Left hindlimb (tissue), 1 donor: ENCODE measurements around the gene TAX1BP1.
"Not testable (repeated sequence)": the region's sequence is repeated elsewhere in the genome, so short reads cannot be mapped to it uniquely, and the experiment has no call there.

Source experiments
- DNase-seq: peaks from one replicate; pipeline ENCODE4 v3.0.0-alpha.2; 2018

TAX1BP1 gene

DNA sequence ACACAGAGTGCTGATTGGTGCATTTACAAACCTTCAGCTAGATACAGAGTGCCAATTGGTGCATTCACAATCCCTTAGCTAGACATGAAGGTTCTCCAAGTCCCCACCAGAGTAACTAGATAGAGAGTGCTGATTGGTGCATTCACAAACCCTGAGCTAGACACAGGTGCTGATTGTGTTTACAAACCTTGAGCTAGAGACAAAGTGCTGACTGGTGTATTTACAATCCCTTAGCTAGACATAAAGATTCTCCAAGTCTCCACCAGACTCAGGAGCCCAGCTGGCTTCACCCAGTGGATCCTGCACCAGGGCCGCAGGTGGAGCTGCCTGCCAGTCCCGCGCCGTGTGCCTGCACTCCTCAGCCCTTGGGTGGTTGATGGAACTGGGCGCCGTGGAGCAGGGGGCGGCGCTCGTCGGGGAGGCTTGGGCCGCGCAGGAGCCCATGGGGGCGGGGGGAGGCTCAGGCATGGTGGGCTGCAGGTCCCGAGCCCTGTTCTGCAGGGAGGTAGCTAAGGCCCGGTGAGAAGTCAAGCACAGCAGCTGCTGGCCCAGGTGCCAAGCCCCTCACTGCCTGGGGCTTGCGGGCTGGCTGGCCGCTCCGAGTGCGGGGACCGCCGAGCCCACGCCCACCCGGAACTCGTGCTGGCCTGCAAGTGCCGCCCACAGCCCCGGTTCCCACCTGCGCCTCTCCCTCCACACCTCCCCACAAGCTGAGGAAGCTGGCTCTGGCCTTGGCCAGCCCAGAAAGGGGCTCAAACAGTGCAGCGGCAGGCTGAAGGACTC is 116.9 kb downstream of the TAX1BP1 start:
- not testable (repeated sequence) for DNase-seq

DNA sequence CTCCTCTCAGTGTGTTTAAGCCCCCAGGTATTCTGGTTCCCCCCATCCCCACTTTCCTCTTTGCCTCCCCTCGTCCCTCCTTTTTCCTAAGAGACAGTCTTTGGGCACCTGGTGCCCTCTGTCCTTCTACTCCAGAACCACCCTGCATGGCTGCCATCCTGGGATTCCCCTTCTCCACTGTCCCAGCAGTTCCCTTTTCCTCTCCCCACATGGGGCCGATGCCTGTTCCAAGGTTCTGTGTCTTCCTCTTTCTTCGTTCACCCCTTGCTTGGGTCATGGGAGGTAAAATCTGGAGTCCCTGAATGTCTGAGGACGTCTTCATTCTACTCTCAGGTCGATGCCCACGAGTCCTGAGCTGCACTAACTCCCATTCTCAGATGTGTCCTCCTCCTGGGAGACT is 120.8 kb downstream of the TAX1BP1 start:
- DNase-seq = no peak

DNA sequence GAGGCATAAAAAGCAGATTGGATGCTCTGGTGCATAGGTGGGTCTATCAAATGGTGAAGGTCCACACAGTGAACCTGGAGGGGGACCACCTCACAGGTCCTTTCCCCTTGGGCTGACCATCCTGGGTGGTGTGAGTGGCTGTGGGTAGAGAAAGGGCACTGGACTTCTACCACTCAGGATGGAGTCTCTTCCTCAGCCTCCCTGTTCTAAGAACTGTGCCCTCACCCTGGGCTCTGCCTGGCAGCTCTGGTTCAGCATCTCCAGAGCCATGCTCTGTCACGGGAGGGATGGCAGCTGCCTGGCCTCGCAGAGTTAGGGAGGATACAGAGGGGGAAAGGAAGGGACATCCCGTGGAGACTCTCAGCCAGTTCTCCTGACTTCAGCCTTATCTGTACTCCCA is 121.8 kb downstream of the TAX1BP1 start:
- no peak for DNase-seq

DNA sequence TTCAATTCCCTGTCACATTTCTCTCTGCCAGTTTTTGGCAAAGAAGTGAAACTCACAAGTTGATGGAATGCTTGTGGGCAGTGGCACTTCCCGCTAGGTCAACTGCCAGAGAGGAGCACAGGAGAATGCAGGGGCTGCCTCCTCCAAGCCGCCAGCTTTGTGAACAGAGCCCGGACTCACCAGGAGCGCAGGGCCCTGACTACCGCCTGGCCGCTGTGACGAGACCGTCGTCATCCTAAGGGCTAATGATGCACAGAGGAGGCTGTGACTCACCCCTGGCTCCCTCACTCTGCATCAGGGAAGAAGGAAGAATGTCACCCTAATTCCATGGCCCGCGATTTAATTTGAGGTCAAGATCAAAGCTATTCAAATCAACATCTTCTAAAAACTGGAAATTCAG is 123.9 kb downstream of the TAX1BP1 start:
- DNase-seq = peak; percentile 55

DNA sequence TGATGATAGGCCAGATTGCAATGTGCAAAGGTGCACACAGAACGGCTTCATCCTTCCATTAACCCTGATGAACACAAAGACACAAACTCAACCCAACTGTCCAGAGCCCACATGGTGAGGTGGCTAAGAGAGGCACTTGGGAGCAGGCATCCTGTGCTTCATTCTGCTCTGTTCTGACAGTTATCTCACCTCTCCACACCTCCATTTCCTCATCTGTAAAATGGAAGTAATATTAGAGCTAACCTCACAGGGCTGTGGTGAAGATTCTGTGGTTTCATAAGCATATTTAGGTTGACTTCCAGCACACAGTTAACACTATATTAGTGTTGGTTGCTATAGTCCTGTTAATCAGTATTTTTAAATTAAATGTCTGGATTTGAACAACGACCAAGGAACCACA is 126.3 kb downstream of the TAX1BP1 start:
- DNase-seq = no peak

DNA sequence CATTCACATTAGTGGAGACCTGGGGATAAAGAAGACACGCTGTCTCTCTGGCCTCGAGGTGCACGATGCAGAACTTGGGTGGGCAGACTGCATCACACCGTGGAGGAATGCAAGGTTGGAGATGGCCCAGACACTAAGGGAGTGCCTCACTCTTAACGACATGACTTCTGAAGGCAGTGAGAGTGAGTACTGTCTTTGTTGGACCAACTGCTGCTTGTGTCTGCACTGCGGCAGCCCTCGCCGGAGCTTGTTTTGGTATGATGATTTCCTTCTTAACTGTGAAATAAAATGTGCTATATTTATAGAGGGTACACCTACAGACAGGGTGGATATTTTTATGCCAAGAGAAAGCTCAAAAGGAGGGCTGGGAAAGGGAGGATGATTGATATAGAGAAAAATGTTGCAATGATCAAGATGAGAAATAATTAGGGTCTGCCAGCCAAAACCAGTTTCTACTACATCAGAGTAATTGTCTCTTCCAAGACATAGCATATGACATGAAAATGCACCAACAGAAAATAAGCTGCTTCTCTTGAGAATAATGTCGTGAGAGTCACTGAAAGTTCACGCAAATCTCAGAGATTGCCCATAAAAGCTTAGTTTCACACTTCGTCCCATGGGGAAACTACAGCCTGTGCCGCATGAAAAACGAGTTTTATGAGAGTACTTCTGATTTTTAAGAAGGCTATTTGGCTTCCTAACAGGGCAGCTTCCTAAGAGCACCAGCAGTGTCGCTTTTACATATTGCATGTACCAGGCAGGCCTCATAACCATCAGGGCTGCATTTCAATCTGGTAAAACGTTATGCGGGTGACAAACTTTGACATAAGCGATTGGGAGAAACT is 127.1 kb downstream of the TAX1BP1 start:
- DNase-seq = no peak

DNA sequence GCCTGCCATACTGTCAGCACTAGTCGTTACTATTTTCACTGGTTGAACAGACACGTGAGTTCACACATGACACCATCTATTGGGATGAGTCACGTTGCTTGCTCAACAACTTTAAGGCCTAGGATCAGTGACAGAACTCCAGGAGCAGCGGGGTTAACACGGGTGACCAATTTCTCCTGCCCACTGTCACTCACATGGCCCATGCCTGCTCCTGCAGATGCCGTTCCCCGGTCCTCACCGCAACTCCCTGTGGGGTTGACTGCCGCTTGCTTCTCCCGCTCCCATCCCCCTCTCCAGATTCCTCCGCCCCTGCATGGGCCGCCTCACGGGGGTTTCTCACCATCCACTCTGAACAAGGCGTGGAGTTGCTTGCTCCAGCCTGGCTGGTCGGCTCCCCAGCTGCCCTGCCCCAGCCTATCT is 128.2 kb downstream of the TAX1BP1 start:
- no peak for DNase-seq

DNA sequence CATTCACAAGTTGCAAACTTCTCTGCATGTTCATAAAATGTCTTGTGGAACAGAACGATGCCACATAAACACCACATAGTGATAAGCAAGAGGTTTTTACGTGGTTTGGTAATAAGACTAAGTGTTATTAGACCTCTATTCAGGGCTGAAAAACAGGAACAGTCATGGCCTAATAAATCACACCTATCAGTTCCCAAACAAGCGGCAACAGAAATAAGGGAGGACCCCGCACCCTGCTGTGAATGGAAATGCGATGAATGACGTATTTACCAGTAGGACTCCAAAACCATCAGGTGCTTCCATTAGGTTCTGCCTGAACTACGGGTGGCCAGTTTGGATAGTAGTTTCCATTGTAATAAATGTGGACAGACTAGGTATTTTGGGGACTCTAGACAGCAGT is 129.1 kb downstream of the TAX1BP1 start:
- no peak for DNase-seq

DNA sequence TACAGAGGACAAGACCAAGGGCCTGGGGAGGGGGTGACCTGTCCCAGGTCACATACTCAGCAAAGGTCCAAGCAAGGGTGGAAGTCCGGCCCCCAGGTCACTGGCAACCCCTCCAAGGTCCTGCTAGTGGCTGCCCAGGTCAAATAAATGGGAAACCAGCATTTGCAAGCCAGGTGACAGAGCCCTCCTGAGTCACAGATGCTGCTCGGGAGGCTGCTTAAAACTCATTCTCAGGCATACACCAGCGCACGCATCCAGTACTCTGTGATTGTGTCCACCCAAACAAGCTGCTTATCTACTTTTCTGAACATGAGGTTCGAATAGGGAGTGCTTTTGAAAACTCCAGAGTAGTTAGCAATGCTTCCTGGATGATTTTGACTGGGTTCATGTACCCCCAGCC is 130.6 kb downstream of the TAX1BP1 start:
- DNase-seq = no peak

DNA sequence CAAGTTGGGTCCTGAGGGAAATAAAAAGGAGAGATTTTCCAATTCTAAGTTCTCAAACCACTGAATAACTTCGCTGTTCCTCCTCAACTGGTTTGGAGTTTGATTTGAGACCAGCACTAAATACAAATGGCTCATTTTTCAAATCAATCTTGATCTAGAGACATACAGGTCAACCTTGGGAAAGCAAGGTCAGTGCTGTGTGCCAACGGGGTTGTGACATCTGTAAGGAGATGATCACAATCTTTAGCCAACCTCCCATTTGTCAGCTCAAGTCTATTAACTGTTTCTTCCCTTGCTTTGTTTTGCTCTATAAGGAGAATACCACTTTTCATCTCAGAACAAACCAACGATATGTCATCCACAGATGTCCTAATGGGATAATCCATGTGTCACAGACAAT is 131.1 kb downstream of the TAX1BP1 start:
- DNase-seq = no peak

DNA sequence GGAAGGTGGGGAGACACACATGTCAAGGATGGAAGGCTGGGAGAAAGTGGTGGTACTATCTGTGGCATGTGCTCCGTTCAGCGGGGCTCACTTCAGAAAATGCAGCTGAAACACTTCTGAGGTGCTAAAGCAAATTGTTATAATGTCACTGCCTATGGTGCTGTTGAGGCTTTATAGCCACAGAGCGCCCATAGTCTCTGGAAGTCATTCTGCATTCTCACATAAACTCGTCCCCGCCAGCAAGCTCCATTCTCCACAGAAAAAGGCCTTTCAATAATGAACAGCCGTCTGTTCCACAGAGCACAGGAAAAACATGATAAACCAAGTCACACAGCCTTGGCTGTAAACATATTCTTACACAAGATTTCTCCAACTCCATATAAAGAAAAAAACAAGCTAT is 131.9 kb downstream of the TAX1BP1 start:
- no peak for DNase-seq

DNA sequence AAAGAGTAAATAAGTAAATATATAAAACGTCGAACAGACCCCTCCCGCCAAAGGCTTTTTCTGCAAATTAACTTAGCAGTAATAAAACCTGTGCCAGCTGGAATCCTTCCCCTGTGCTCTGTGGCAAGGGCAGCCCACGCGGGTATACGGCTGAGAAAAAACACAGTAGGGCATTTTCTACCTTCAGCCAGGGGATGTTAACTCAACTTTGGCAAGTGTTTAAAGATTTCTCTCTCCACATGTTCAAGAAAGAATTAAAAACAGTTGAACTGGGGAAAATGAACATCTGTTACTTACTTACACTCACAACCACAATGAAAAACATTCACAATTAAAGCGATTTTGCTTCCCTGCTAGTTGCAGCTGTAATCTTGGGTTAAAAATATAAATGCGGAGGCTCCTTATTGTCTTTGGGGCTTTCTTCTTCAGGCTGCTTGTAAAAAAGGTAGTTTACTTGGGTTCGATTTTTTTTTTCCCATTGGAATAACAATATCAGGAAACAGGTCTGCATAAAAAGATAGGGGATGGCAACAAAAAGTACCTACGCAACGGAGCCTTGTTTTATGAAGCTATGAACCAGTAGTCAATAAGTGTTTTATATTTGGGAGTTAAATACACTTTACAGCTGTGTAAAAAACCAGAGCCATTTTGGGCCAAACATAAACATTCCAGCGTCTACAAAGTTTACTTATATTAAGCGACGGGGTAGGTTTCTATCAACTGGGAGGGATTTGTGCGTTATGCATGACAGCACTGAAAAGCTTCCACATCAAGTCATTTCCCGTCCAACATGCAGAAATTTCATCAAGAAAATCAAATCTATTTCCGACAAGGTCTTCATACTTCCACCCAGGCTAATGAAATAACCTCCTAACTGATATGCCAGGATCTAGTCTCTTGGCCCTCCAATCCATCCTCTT is 132.7 kb downstream of the TAX1BP1 start:
- no peak for DNase-seq

DNA sequence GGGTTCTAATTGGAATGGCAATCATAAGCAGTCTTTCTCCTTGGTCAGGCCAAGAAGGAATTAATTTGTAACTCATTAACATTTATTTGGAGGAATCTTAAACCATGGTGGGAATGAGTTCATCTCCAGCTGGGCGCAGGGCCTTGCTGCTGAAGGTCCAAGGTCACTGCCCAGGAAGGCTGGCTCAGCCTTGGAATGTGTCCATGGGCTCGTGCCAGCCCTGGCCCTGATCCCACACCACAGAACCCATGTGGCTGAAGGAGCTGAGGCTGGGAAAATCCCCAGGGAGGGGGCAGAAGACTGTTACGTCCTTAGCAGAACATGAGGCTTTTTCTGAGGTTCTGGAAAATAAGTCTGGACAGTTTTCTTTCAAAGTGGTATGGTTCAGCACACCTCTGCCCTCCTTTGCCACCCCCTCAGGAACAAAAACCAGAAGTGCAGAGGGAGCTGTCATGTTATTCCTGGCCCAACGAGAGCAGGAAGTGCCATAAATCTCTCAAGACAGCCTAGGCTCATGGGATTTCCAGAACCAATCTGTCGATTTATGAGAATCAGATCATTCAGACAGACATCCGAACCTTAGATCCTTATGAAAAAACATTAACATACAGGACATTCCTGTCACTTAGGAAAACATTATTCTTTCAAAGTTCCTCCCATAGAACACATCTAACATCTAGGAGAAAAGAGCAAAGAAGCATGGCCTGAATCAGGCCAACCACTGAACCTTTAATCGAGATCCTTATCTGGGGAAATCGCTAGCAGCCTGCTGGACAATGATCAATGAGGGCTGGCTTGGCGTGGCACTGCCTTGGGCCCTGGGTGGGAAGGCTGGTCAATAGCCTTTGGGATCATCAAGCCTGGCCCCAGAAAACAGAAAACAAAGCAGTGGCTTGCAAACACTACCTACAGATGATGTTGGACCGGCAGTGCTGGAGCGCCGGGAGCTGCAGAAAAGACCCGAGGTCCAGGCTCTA is 134.3 kb downstream of the TAX1BP1 start:
- DNase-seq = peak; percentile 54

DNA sequence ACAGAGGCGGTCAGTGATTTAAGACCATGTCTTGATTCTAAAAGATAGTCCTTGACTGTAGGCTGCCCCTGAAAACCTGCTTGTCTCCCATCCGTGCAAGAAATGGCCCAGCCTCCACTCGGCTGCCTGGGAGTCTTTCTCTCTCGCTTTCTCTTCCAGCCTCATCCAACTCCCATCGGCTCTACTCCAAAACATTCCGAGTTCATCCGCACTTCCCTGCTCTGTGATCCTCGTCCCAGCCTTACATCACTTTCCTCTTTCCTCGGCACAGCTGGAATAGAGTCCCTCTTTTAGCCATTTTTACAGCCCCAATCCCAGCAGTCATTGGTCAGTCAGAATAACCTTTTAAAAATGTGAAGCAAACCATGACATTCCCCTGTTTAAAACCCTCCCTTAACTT is 135.1 kb downstream of the TAX1BP1 start:
- no peak for DNase-seq

DNA sequence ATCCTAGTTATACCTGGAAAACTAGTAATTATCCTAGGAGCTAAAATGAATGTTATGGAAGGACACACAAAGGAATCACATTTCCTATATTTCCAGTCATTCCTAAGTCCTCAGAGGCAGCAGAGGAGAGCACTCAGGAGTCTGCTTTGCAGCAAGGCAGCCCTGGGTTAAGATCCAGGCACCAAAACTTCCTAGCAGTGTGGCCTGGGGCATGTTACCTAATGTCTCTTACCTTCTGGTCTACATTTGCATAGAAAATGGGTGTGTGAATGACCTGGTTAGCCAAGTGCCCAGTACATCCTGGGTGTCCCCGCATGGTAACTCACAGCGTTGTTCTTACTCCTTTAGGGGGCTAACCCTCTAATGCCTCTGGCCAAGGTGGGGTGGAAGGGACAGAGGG is 135.9 kb downstream of the TAX1BP1 start:
- DNase-seq = no peak

DNA sequence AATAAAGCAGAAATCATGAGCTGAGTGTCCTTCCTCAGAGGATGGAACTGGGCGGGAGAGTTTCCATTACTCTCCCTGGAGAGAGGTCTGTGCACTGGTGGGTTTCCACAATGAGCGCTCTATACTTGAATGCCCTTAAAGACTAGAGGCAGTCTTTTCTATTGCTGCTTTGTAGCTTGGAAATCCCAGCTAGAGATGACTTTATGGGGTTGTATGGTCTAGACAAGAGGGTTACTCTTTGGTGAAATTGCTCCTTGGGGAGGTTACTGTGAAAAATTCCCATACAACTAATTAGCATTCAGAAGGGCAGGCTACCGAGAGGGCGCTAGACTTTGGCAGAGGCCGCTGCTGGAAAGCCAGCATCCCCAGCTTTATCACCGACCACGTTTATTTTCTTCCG is 136.8 kb downstream of the TAX1BP1 start:
- no peak for DNase-seq
